Neural cell (in vitro differentiated cells): ENCODE results near the gene FILIP1L. TPM values are rescaled to one million over a fixed set of nuclear protein-coding genes. Genes with fewer than 3 reads are reported as not detected.

ENCODE experiments used
- H2AFZ ChIP-seq: fragments of 200-600, 300-800 bp; sonication (generic), shearing (Covaris generic); 2 replicates; pipeline ENCODE4 v1.6.0; 2014; ENCODE audit warnings: low read depth, mild to moderate bottlenecking, antibody characterized with exemption, low read length, moderate library complexity
- H3F3A ChIP-seq: fragments of 200-600 bp; shearing (Covaris generic); 2 replicates; pipeline ENCODE4 v1.6.1; 2016; ENCODE audit warnings: mild to moderate bottlenecking, moderate library complexity, mixed read lengths, antibody characterized with exemption, low read length; ENCODE audit not compliant: insufficient read depth, poor library complexity, severe bottlenecking
- H3K27ac ChIP-seq: fragments of 200-600, 300-800 bp; sonication (generic), shearing (Covaris generic); 2 replicates; pipeline ENCODE4 v1.5.1; 2014; ENCODE audit warnings: mild to moderate bottlenecking, low read length, moderate library complexity
- H3K27me3 ChIP-seq: fragments of 300-800, 200-600 bp; sonication (generic), shearing (Covaris generic); 2 replicates; pipeline ENCODE4 v1.6.0; 2014; ENCODE audit warnings: mild to moderate bottlenecking, low read depth, low read length, moderate library complexity; ENCODE audit not compliant: insufficient read depth
- H3K36me3 ChIP-seq: fragments of 300-800, 200-600 bp; sonication (generic), shearing (Covaris generic); 2 replicates; pipeline ENCODE4 v1.5.1; 2014; ENCODE audit warnings: mild to moderate bottlenecking, antibody characterized with exemption, low read length, moderate library complexity; ENCODE audit not compliant: insufficient read depth
- H3K4me2 ChIP-seq: fragments of 300-800, 200-600 bp; sonication (generic), shearing (Covaris generic); 2 replicates; pipeline ENCODE4 v1.6.0; 2014; ENCODE audit warnings: mild to moderate bottlenecking, low read length
- H3K4me3 ChIP-seq: fragments of 300-800, 200-600 bp; sonication (generic), shearing (Covaris generic); 2 replicates; pipeline ENCODE4 v1.5.1; 2014; ENCODE audit warnings: mild to moderate bottlenecking, low read length, moderate library complexity
- H3K79me2 ChIP-seq: fragments of 200-600 bp; shearing (Covaris generic); replicated peaks from 2 replicates; pipeline ENCODE4 v1.6.0; 2014; ENCODE audit warnings: mild to moderate bottlenecking, low read length, moderate library complexity; ENCODE audit not compliant: insufficient read depth
- H3K9ac ChIP-seq: fragments of 300-800, 200-600 bp; sonication (generic), shearing (Covaris generic); 2 replicates; pipeline ENCODE4 v1.6.1; 2016; ENCODE audit warnings: mild to moderate bottlenecking, low read length, mixed read lengths
- H3K9me2 ChIP-seq: fragments of 200-600 bp; shearing (Covaris generic); 2 replicates; pipeline ENCODE4 v1.6.1; 2016; ENCODE audit warnings: mild to moderate bottlenecking, low read length, mixed read lengths; ENCODE audit not compliant: insufficient read depth
- H3K9me3 ChIP-seq: fragments of 200-600, 300-800 bp; sonication (generic), shearing (Covaris generic); 2 replicates; pipeline ENCODE4 v1.6.1; 2016; ENCODE audit warnings: mild to moderate bottlenecking, mixed run types, low read length, moderate library complexity, mixed read lengths
- H4K20me1 ChIP-seq: fragments of 200-600 bp; shearing (Covaris generic); 2 replicates; pipeline ENCODE4 v1.6.1; 2016; ENCODE audit warnings: mild to moderate bottlenecking, mixed run types; ENCODE audit not compliant: insufficient read depth
- CTCF ChIP-seq: fragments of 450-650 bp; IDR thresholded peaks from 2 replicates; pipeline ENCODE4 v1.5.1; 2014; ENCODE audit warnings: antibody characterized with exemption, mild to moderate bottlenecking, moderate library complexity; ENCODE audit not compliant: poor library complexity, severe bottlenecking
- EP300 ChIP-seq: fragments of 450-650 bp; conservative IDR thresholded peaks from 2 replicates; pipeline ENCODE4 v1.6.1; 2014; ENCODE audit warnings: antibody characterized with exemption, mild to moderate bottlenecking, moderate library complexity; ENCODE audit not compliant: poor library complexity, severe bottlenecking
- EZH2 ChIP-seq: fragments of 200-600, 300-800 bp; shearing (Covaris generic), sonication (generic); IDR thresholded peaks from 2 replicates; pipeline ENCODE4 v1.6.1; 2014; ENCODE audit warnings: antibody characterized with exemption, low read length, borderline replicate concordance, mild to moderate bottlenecking; ENCODE audit not compliant: insufficient read depth, poor library complexity, severe bottlenecking
- MXI1 ChIP-seq: fragments of 450-650 bp; conservative IDR thresholded peaks from 2 replicates; pipeline ENCODE4 v1.6.1; 2014; ENCODE audit warnings: antibody characterized with exemption, mild to moderate bottlenecking; ENCODE audit not compliant: poor library complexity, severe bottlenecking
- POLR2AphosphoS5 ChIP-seq: IDR thresholded peaks from 2 replicates; pipeline ENCODE4 v1.6.1; 2012
- RAD21 ChIP-seq: fragments of 450-650 bp; conservative IDR thresholded peaks from 2 replicates; pipeline ENCODE4 v1.6.1; 2014; ENCODE audit warnings: antibody characterized with exemption, mild to moderate bottlenecking, moderate library complexity
- SMC3 ChIP-seq: fragments of 450-650 bp; conservative IDR thresholded peaks from 2 replicates; pipeline ENCODE4 v1.6.1; 2014; ENCODE audit warnings: antibody characterized with exemption, mild to moderate bottlenecking, moderate library complexity; ENCODE audit not compliant: poor library complexity
- TAF1 ChIP-seq: IDR thresholded peaks from 2 replicates; pipeline ENCODE4 v1.6.1; 2012; ENCODE audit warnings: low read depth
- polyA plus RNA-seq: library from polyadenylated mRNA; depleted of rRNA; stranded (reverse); fragments of >200 nt; gene quantifications from 2 replicates; pipeline ENCODE4 v1.2.3, GENCODE V29; 2014
- TF ChIP-seq, protein P1 (sequence below): IDR thresholded peaks from 2 replicates; pipeline ENCODE4 v1.6.1; 2012; ENCODE audit warnings: borderline replicate concordance

The FILIP1L gene
- polyA plus RNA-seq, 1 donor from 2014 or later: 0.27 TPM

GRCh38 chr3:99911433-99911832 lies 202.9 kb downstream of the FILIP1L start:
- no peaks in the 10 kb centered on the region for H3K9me2 ChIP-seq
- no peaks in the 10 kb centered on the region for H3K79me2 ChIP-seq
- H3K4me2 ChIP-seq: no peak overlapping the region
- H3K4me3 ChIP-seq: no peak overlapping the region
- no peaks in the 10 kb centered on the region for H3K36me3 ChIP-seq
- H3K9ac ChIP-seq: no peak overlapping the region
- no peak overlapping the region for H2AFZ ChIP-seq
- H3K27ac ChIP-seq: no peak overlapping the region
- no peaks in the 10 kb centered on the region for H3F3A ChIP-seq
- TF ChIP-seq RAD21 (no peak), EZH2 (no peak), MXI1 (no peak), SMC3 (no peak), TAF1 (no peak), POLR2AphosphoS5 (no peak), CTCF (no peak), EP300 (no peak)
- TF ChIP-seq, protein P1, sequence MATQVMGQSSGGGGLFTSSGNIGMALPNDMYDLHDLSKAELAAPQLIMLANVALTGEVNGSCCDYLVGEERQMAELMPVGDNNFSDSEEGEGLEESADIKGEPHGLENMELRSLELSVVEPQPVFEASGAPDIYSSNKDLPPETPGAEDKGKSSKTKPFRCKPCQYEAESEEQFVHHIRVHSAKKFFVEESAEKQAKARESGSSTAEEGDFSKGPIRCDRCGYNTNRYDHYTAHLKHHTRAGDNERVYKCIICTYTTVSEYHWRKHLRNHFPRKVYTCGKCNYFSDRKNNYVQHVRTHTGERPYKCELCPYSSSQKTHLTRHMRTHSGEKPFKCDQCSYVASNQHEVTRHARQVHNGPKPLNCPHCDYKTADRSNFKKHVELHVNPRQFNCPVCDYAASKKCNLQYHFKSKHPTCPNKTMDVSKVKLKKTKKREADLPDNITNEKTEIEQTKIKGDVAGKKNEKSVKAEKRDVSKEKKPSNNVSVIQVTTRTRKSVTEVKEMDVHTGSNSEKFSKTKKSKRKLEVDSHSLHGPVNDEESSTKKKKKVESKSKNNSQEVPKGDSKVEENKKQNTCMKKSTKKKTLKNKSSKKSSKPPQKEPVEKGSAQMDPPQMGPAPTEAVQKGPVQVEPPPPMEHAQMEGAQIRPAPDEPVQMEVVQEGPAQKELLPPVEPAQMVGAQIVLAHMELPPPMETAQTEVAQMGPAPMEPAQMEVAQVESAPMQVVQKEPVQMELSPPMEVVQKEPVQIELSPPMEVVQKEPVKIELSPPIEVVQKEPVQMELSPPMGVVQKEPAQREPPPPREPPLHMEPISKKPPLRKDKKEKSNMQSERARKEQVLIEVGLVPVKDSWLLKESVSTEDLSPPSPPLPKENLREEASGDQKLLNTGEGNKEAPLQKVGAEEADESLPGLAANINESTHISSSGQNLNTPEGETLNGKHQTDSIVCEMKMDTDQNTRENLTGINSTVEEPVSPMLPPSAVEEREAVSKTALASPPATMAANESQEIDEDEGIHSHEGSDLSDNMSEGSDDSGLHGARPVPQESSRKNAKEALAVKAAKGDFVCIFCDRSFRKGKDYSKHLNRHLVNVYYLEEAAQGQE: no peak
- no peaks in the 10 kb centered on the region for H4K20me1 ChIP-seq
- H3K9me3 ChIP-seq: no peaks in the 10 kb centered on the region
- H3K27me3 ChIP-seq: no peaks in the 10 kb centered on the region

DNA sequence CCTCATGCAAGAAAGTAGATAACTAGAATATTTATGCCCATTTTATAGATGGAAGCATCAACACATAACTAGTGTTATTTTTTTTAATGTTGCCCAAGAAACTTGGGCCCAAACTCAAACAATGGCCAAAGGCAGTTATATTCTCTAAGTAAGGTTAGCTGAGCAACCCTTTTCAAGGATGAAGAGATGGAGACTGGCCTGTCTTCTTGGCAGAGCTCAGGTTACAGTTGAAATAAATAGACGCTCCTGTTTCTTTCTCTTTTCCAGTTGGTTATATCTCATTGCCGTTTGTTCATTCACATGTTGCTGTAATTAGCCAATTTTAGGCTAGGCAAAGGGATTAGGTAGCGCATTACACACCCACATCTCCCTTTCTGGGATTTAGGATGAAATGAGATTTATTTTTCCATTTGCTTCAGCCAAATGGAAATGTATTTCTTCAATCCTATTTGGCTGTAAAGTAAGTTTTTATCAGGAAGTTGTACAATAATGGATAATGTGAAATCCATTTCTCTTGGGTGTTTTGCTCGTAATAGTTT lies 203.5 kb downstream of the FILIP1L start:
- TF ChIP-seq CTCF: no peak
- no peak for TF ChIP-seq RAD21
- Histone ChIP-seq H3K27ac (no peak overlapping the region), H4K20me1 (no peaks in the 10 kb centered on the region), H3F3A (no peaks in the 10 kb centered on the region), H3K4me3 (no peak overlapping the region), H3K9me2 (no peaks in the 10 kb centered on the region), H3K9ac (no peak overlapping the region), H2AFZ (no peak overlapping the region), H3K27me3 (no peaks in the 10 kb centered on the region), H3K4me2 (no peak overlapping the region), H3K9me3 (no peaks in the 10 kb centered on the region), H3K79me2 (no peaks in the 10 kb centered on the region), H3K36me3 (no peaks in the 10 kb centered on the region)
